Measurements from ENCODE around the gene CDC42SE1. TPM values are rescaled to one million over a fixed set of nuclear protein-coding genes. Genes with fewer than 3 reads are reported as not detected.

CDC42SE1 gene
- polyA plus RNA-seq, 2 donors: 62.9 to 86.6 TPM

DNA sequence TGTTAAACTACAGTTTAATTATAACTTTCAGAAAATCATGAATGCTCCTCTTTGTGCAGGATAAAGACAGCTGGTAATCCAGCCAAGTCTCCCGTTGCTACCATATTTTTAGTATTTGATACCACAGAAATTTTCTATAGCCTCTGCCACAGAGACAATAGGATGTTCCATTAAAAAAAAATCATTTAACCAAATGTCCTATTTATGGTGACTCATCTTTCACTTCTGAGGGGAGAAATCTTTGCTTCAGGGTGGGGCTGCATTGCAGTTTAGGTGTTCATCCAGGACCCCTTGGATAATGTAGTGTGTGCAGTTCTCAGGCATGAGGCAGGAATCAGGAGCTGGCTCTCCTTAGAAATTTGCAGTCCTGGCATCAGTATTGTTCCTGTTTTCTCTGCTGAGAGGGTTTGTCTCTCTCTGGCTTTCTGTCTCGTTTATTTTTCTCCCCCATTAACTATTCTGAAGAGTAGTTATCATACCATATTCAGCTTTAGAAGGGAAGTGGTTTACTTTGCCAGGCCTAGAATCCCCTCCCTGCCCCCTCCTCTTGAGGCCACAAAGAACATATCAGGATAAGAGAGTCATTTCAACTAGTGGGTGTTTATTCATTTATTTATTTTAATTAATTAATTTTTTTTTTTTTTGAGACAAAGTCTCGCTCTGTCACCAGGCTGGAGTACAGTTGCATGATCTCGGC lies 48.1 kb downstream of the CDC42SE1 start:
- H3K9me3 ChIP-seq (ENCODE audit: control insufficient read depth in 2 of 2, insufficient read depth in 1 of 2, low read depth in 1 of 2, low read length in 1 of 2): no peaks in the 10 kb centered on the region
- no peak overlapping the region for H3K27ac ChIP-seq (ENCODE audit: low read depth in 2 of 2, low read length in 1 of 2)
- H3K36me3 ChIP-seq (ENCODE audit: control insufficient read depth in 2 of 2, insufficient read depth in 2 of 2, low read length in 1 of 2): peaks cover 0 to 4% of the 10 kb centered on the region in 2 donors
- H3K27me3 ChIP-seq (ENCODE audit: control insufficient read depth in 1 of 2, insufficient read depth in 2 of 2, low read length in 2 of 2): no peaks in the 10 kb centered on the region
- H3K4me1 ChIP-seq (ENCODE audit: control insufficient read depth in 2 of 2, insufficient read depth in 2 of 2, low read length in 1 of 2): peaks cover 0 to 3% of the 10 kb centered on the region in 2 donors
- H3K4me3 ChIP-seq (ENCODE audit: low read depth in 1 of 2, low read length in 2 of 2): no peak overlapping the region
- 60 to 63% methylated on average over 4 of the region's 4 CpGs for WGBS, 2 donors

DNA sequence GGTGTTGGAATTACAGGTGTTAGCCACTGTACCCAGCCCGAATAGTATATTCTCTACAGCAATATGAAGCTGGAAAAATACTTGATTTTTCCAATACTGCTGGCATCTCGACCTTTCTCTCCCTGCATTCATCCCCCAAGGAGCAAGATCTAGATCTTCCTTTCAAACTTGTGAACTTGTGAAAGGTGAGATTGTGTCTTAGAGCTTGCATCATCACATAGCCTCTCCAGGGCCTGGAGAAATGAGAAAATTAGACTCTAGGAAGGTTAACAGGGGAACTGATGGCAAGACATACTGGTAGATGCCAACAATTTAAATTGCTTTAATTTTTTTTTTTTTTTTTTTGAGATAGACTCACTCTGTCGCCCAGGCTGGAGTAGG lies 49.1 kb downstream of the CDC42SE1 start:
- H3K4me1 ChIP-seq (ENCODE audit: control insufficient read depth in 2 of 2, insufficient read depth in 2 of 2, low read length in 1 of 2): peaks cover 0 to 3% of the 10 kb centered on the region in 2 donors
- WGBS, 2 donors: 89% methylated on average over 3 of the region's 3 CpGs
- peaks cover 0 to 4% of the 10 kb centered on the region in 2 donors for H3K36me3 ChIP-seq (ENCODE audit: control insufficient read depth in 2 of 2, insufficient read depth in 2 of 2, low read length in 1 of 2)
- no peak overlapping the region for H3K27ac ChIP-seq (ENCODE audit: low read depth in 2 of 2, low read length in 1 of 2)
- no peaks in the 10 kb centered on the region for H3K27me3 ChIP-seq (ENCODE audit: control insufficient read depth in 1 of 2, insufficient read depth in 2 of 2, low read length in 2 of 2)
- no peaks in the 10 kb centered on the region for H3K9me3 ChIP-seq (ENCODE audit: control insufficient read depth in 2 of 2, insufficient read depth in 1 of 2, low read depth in 1 of 2, low read length in 1 of 2)
- H3K4me3 ChIP-seq (ENCODE audit: low read depth in 1 of 2, low read length in 2 of 2): no peak overlapping the region

- Histone ChIP-seq H3K4me1 (ENCODE audit: control insufficient read depth in 2 of 2, insufficient read depth in 2 of 2, low read length in 1 of 2) (peaks cover 0 to 3% of the 10 kb centered on the region in 2 donors), H3K9me3 (ENCODE audit: control insufficient read depth in 2 of 2, insufficient read depth in 1 of 2, low read depth in 1 of 2, low read length in 1 of 2) (no peaks in the 10 kb centered on the region), H3K36me3 (ENCODE audit: control insufficient read depth in 2 of 2, insufficient read depth in 2 of 2, low read length in 1 of 2) (peaks cover 0 to 4% of the 10 kb centered on the region in 2 donors), H3K27ac (ENCODE audit: low read depth in 2 of 2, low read length in 1 of 2) (no peak overlapping the region), H3K27me3 (ENCODE audit: control insufficient read depth in 1 of 2, insufficient read depth in 2 of 2, low read length in 2 of 2) (no peaks in the 10 kb centered on the region), H3K4me3 (ENCODE audit: low read depth in 1 of 2, low read length in 2 of 2) (no peak overlapping the region)
- WGBS, 2 donors: 95 to 99% methylated on average over 8 of the region's 8 CpGs
Observed at GRCh38 chr1:151009674-151010345, 49.6 kb downstream of the CDC42SE1 start.

- WGBS, 2 donors: 41 to 42% methylated on average over 3 of the region's 3 CpGs
- peaks cover 0 to 5% of the 10 kb centered on the region in 2 donors for H3K4me1 ChIP-seq (ENCODE audit: control insufficient read depth in 2 of 2, insufficient read depth in 2 of 2, low read length in 1 of 2)
- H3K9me3 ChIP-seq (ENCODE audit: control insufficient read depth in 2 of 2, insufficient read depth in 1 of 2, low read depth in 1 of 2, low read length in 1 of 2): no peaks in the 10 kb centered on the region
- H3K36me3 ChIP-seq (ENCODE audit: control insufficient read depth in 2 of 2, insufficient read depth in 2 of 2, low read length in 1 of 2): peaks cover 0 to 4% of the 10 kb centered on the region in 2 donors
- H3K4me3 ChIP-seq (ENCODE audit: low read depth in 1 of 2, low read length in 2 of 2): peak overlapping the region; percentile 84 to 88
- no peaks in the 10 kb centered on the region for H3K27me3 ChIP-seq (ENCODE audit: control insufficient read depth in 1 of 2, insufficient read depth in 2 of 2, low read length in 2 of 2)
- peak overlapping the region; percentile 86 to 89 for H3K27ac ChIP-seq (ENCODE audit: low read depth in 2 of 2, low read length in 1 of 2)
Observed at GRCh38 chr1:151009206-151009587, 50.2 kb downstream of the CDC42SE1 start.

GRCh38 chr1:151008244-151009205 lies 50.9 kb downstream of the CDC42SE1 start, which contains the start of gene PRUNE1:
PRUNE1 (plus strand) TSS chr1:151008449; CDS start chr1:151008633, 184 bp downstream.
- WGBS, 2 donors: 0 to 1% methylated on average over 68 to 69 of the region's 69 CpGs
- H3K27ac ChIP-seq (ENCODE audit: low read depth in 2 of 2, low read length in 1 of 2): peak within 1 kb of the TSS; percentile 95
- H3K9me3 ChIP-seq (ENCODE audit: control insufficient read depth in 2 of 2, insufficient read depth in 1 of 2, low read depth in 1 of 2, low read length in 1 of 2): no peaks in the 10 kb centered on the region
- peaks cover 0 to 5% of the 10 kb centered on the region in 2 donors for H3K4me1 ChIP-seq (ENCODE audit: control insufficient read depth in 2 of 2, insufficient read depth in 2 of 2, low read length in 1 of 2)
- peaks cover 0 to 2% of the 10 kb centered on the region in 2 donors for H3K36me3 ChIP-seq (ENCODE audit: control insufficient read depth in 2 of 2, insufficient read depth in 2 of 2, low read length in 1 of 2)
- peak within 1 kb of the TSS; percentile 84 to 88 for H3K4me3 ChIP-seq (ENCODE audit: low read depth in 1 of 2, low read length in 2 of 2)
- H3K27me3 ChIP-seq (ENCODE audit: control insufficient read depth in 1 of 2, insufficient read depth in 2 of 2, low read length in 2 of 2): no peaks in the 10 kb centered on the region

DNA sequence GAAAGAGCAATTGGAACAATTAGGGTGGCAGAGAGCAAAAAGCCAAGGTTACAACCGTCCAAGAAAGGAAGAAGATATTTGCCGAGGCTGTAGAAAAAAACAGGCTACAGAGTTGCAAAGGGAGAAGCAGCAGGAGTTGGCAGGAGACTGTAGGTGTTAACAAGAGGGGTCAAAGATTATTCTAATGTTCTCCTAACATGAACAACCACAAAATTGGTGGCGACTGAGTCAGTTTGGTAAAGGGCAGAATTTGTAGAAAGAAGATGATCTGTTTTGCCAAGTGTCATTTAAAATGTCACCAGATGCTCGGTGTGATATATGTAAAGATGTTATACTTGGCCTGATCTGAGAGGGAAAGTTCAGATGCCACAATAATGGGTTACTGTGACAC lies 51.6 kb downstream of the CDC42SE1 start:
- Histone ChIP-seq H3K4me3 (ENCODE audit: low read depth in 1 of 2, low read length in 2 of 2) (peak overlapping the region in 1 of 2 donors; percentile 84), H3K27me3 (ENCODE audit: control insufficient read depth in 1 of 2, insufficient read depth in 2 of 2, low read length in 2 of 2) (no peaks in the 10 kb centered on the region), H3K9me3 (ENCODE audit: control insufficient read depth in 2 of 2, insufficient read depth in 1 of 2, low read depth in 1 of 2, low read length in 1 of 2) (no peaks in the 10 kb centered on the region), H3K36me3 (ENCODE audit: control insufficient read depth in 2 of 2, insufficient read depth in 2 of 2, low read length in 1 of 2) (no peaks in the 10 kb centered on the region), H3K27ac (ENCODE audit: low read depth in 2 of 2, low read length in 1 of 2) (peak overlapping the region; percentile 95), H3K4me1 (ENCODE audit: control insufficient read depth in 2 of 2, insufficient read depth in 2 of 2, low read length in 1 of 2) (peaks cover 0 to 5% of the 10 kb centered on the region in 2 donors)
- WGBS, 2 donors: 5 to 14% methylated on average over 4 of the region's 4 CpGs

GRCh38 chr1:151006327-151007052 lies 52.9 kb downstream of the CDC42SE1 start, which contains the start of gene MINDY1:
MINDY1 (minus strand) TSS chr1:151006902; CDS start chr1:151002617, 4,285 bp downstream.
- Histone ChIP-seq H3K4me1 (ENCODE audit: control insufficient read depth in 2 of 2, insufficient read depth in 2 of 2, low read length in 1 of 2) (peaks cover 2 to 8% of the 10 kb centered on the region in 2 donors), H3K9me3 (ENCODE audit: control insufficient read depth in 2 of 2, insufficient read depth in 1 of 2, low read depth in 1 of 2, low read length in 1 of 2) (no peaks in the 10 kb centered on the region)

GRCh38 chr1:151005729-151006319 lies 53.6 kb downstream of the CDC42SE1 start:
- 14 to 15% methylated on average over 4 of the region's 4 CpGs for WGBS, 2 donors
- Histone ChIP-seq H3K4me3 (ENCODE audit: low read depth in 1 of 2, low read length in 2 of 2) (peak overlapping the region; percentile 48 to 79), H3K27ac (ENCODE audit: low read depth in 2 of 2, low read length in 1 of 2) (peak overlapping the region; percentile 95), H3K4me1 (ENCODE audit: control insufficient read depth in 2 of 2, insufficient read depth in 2 of 2, low read length in 1 of 2) (peaks cover 2 to 8% of the 10 kb centered on the region in 2 donors), H3K36me3 (ENCODE audit: control insufficient read depth in 2 of 2, insufficient read depth in 2 of 2, low read length in 1 of 2) (peaks cover 0 to 8% of the 10 kb centered on the region in 2 donors), H3K9me3 (ENCODE audit: control insufficient read depth in 2 of 2, insufficient read depth in 1 of 2, low read depth in 1 of 2, low read length in 1 of 2) (no peaks in the 10 kb centered on the region), H3K27me3 (ENCODE audit: control insufficient read depth in 1 of 2, insufficient read depth in 2 of 2, low read length in 2 of 2) (no peaks in the 10 kb centered on the region)

More at GRCh38 chr1:151006327-151007052, 52.9 kb downstream of the CDC42SE1 start, which contains the start of gene MINDY1:
- no peaks in the 10 kb centered on the region for H3K27me3 ChIP-seq (ENCODE audit: control insufficient read depth in 1 of 2, insufficient read depth in 2 of 2, low read length in 2 of 2)
- H3K36me3 ChIP-seq (ENCODE audit: control insufficient read depth in 2 of 2, insufficient read depth in 2 of 2, low read length in 1 of 2): peaks cover 0 to 8% of the 10 kb centered on the region in 2 donors
- peak within 1 kb of the TSS; percentile 48 to 79 for H3K4me3 ChIP-seq (ENCODE audit: low read depth in 1 of 2, low read length in 2 of 2)
- 1 to 3% methylated on average over 18 of the region's 18 CpGs for WGBS, 2 donors
- peak within 1 kb of the TSS; percentile 95 for H3K27ac ChIP-seq (ENCODE audit: low read depth in 2 of 2, low read length in 1 of 2)

All from esophagus (tissue), 2 donors.